ENCODE results near the gene TMIE.
"Not testable (repeated sequence)": the region's sequence is repeated elsewhere in the genome, so short reads cannot be mapped to it uniquely, and the experiment has no call there.

TMIE gene

GRCh38 chr3:46736006-46736872, 35.0 kb downstream of the TMIE start:
- no peak for TF ChIP-seq CTCF (conservative IDR thresholded peaks at IDR 0.05; ENCODE audit: low read depth, low read length)
- H3K4me3 ChIP-seq (ENCODE audit: low read length): no peak overlapping the region

GRCh38 chr3:46737329-46737731, 36.1 kb downstream of the TMIE start:
- H3K4me3 ChIP-seq (ENCODE audit: low read length): no peak overlapping the region
- DNase-seq (ENCODE audit: low read depth): no peak
- TF ChIP-seq CTCF (conservative IDR thresholded peaks at IDR 0.05; ENCODE audit: low read depth, low read length): no peak

More at GRCh38 chr3:46736006-46736872, 35.0 kb downstream of the TMIE start:
- no peak for DNase-seq (ENCODE audit: low read depth)

- not testable (repeated sequence) for H3K4me3 ChIP-seq (ENCODE audit: low read length); DNase-seq (ENCODE audit: low read depth)
Measured at GRCh38 chr3:46739565-46739964, 38.4 kb downstream of the TMIE start.

GRCh38 chr3:46742992-46743585, 41.9 kb downstream of the TMIE start:
- no peak overlapping the region for H3K4me3 ChIP-seq (ENCODE audit: low read length)
- no peak for TF ChIP-seq CTCF (conservative IDR thresholded peaks at IDR 0.05; ENCODE audit: low read depth, low read length)
- DNase-seq (ENCODE audit: low read depth): no peak

- DNase-seq (ENCODE audit: low read depth): no peak
- no peak overlapping the region for H3K4me3 ChIP-seq (ENCODE audit: low read length)
- no peak for TF ChIP-seq CTCF (conservative IDR thresholded peaks at IDR 0.05; ENCODE audit: low read depth, low read length)
Measured at GRCh38 chr3:46746711-46747110, 45.5 kb downstream of the TMIE start.

- H3K4me3 ChIP-seq (ENCODE audit: low read length): no peak overlapping the region
- no peak for TF ChIP-seq CTCF (conservative IDR thresholded peaks at IDR 0.05; ENCODE audit: low read depth, low read length)
- no peak for DNase-seq (ENCODE audit: low read depth)
Measured at GRCh38 chr3:46748170-46748569, 47.0 kb downstream of the TMIE start.

- TF ChIP-seq CTCF (conservative IDR thresholded peaks at IDR 0.05; ENCODE audit: low read depth, low read length): no peak
- no peak overlapping the region for H3K4me3 ChIP-seq (ENCODE audit: low read length)
- no peak for DNase-seq (ENCODE audit: low read depth)
Measured at GRCh38 chr3:46749129-46749528, 47.9 kb downstream of the TMIE start.

Measured in retinal pigment epithelial cell (primary cell).